ENCODE results near the gene AUTS2.

Gene AUTS2

GRCh38 chr7:70505468-70505867 lies 907.2 kb downstream of the AUTS2 start:
- no peak for DNase-seq (ENCODE audit: low spot score)

DNA sequence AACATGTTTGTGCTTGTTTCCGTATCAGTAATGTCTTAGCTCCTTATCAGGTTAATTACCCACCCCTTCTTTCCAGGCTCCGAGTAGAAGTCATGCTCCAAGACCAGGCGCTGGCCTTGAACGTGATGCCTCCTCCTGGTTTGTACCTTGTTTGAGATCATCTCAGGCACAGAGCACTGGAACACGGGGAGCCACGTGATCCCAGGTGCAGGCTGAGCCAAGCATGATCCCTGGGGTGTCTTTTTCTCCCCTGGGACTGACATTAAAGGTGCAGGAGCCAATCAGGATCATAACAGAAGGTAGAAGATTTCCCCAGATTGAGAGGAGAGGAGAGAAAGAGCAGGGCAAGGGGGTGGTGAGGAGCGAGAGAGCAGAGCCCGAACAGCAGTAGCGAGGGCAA lies 907.6 kb downstream of the AUTS2 start:
- no peak for DNase-seq (ENCODE audit: low spot score)

DNA sequence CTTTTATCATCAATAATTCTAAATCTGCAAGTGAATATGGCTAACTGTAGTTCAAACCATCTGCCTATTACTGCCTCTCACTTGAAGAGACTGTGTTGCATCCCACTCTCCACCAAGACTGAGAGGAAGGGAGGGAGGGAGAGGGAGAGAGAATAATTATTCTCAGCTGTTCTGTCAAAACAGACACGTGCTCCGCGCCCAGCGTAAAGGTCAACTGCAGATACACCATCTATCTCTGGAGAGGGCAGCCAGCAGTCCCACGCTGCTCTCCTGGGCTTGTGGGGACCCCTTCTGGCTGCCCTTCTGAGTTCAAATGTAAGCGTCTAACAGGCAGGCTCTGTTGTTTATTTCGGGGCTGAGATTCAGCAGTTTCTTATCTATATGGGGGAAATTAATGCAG lies 908.2 kb downstream of the AUTS2 start:
- no peak for DNase-seq (ENCODE audit: low spot score)

DNA sequence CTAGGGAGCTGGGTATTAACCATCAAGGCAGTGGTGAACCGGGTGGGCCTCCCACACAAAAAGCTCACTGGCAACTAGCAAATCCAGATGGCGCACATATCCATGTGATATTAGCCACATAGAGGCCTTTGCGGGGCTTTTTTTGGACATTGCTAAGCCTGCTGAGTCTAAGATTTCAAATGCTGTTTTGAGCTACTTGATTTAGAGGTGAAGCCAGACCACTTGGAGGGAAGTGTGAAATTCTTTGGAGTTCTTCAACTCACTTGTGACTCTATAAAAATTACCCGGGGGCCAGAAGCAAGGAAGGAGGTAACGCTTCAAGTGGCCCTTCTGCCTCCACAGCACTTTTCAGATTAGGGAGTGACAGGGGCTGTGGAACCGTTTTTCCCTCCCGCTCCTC lies 913.9 kb downstream of the AUTS2 start:
- no peak for DNase-seq (ENCODE audit: low spot score)

GRCh38 chr7:70512761-70513160 lies 914.5 kb downstream of the AUTS2 start:
- no peak for DNase-seq (ENCODE audit: low spot score)

GRCh38 chr7:70520611-70521010 lies 922.3 kb downstream of the AUTS2 start:
- no peak for DNase-seq (ENCODE audit: low spot score)

DNA sequence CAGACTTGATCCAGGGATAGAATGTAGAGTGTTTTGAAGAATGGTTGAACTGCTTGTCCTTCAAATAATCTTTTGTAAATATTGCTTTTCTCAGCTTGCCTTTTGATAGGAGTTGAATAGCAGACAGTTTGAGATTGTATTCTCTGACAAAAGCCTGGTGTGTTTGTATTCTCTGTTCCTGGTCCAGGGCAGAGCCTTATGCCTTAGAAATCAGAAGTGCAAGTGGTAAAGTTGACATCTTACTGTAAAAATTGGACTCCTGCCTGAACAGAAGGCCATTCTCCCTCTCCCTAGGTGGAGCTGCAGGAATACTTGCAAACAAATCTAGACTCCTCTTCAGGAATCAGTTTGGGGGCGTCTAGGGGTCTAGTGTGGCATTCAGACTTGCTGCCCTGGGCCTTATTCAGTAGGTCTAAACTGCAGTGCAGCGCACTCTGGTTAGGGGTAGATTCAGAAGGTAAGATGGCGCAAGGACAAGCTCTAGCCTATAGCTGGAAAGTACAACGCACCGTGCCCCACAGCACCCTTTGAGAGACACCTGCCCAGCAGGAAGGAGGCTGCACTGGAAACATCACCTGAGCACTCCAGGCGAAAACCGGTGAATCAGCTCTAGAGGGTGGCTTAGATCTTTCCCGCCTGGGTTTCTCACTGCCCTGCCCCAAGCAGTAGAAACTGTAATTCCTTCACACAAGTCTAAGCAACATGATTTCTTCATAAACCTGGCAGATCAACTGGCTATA lies 925.1 kb downstream of the AUTS2 start:
- DNase-seq (ENCODE audit: low spot score) = no peak

DNA sequence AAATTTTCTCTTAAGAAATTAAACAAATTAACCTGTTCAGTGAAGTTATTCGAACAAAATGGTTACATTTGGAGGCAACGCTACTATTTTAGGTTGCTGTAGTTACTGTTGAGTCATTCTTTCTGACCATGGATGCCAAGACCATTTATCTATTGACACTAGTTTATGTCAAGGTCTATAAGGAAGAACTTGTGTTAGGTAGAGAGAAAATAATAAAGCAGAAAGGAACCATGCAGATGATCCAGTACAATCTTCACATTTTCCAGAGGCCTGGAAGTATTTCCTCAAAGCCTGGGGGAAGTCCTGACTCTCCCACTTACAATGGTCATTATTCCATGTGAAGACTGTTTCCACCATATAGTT lies 925.7 kb downstream of the AUTS2 start:
- DNase-seq (ENCODE audit: low spot score) = no peak

DNA sequence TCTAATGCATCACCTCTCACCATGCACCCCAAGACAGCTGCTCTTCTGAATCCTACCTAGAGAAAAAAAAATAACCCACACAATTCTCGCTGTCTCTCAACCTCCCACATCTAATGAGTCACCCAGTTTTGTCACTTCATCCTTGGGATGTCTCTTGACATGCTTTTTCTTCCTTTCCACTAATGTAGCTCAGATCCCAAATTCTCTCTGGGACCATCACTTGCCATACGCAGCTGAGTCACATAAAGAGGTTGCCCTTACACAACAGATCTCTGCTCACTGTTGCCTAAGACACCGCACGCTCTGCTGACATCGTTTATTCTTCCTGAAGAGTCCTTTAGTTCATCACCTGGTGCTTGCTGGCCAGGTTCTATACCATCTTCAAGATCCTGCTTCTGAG lies 927.7 kb downstream of the AUTS2 start:
- DNase-seq (ENCODE audit: low spot score) = no peak

DNA sequence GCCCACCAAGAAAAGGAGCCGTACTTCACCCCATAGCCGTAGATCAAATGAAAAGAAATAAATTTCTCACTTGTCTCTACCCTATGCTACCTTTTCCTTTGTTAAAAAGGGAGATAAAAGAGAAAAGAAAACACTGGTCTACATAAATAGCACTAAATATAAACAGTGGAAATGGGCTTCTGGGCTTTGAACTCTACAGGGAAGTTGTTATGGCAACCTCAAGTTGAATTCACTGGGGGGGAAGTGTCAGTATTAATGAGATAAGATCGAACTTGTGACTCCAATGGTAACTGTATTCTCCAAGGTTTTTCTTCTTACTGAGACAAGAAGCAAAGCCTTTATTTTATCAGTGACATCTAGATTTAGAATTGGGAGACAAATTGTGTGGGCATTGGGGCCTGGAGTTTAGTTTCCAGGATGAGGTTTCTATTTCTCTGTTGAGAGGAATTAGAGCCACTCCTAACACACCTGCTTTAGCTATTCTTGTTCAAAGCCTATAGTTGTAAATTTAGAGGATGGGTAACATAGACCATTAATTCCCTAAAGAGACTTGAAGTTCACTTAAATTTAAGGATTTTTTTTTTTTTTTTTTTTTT lies 929.3 kb downstream of the AUTS2 start:
- no peak for DNase-seq (ENCODE audit: low spot score)

DNA sequence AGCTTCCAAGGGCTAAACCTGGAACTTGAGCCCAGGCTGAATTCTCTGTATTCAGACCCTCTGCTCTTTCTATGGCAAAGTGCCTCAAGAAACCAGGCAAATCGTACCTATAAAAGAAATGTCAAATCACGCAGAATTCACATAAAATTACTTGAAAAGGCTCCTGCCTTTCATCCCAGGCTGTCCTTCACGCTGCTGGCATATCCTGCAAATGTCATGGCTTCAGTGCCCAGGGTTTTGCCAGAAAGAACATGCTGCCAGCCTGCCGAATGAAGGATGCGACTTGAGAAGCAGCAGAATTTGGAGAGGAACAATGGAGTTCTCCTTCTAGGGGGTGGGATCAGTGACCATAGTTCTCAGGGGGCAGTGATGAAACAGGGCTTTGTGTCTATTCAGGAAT lies 931.2 kb downstream of the AUTS2 start:
- DNase-seq (ENCODE audit: low spot score) = no peak

DNA sequence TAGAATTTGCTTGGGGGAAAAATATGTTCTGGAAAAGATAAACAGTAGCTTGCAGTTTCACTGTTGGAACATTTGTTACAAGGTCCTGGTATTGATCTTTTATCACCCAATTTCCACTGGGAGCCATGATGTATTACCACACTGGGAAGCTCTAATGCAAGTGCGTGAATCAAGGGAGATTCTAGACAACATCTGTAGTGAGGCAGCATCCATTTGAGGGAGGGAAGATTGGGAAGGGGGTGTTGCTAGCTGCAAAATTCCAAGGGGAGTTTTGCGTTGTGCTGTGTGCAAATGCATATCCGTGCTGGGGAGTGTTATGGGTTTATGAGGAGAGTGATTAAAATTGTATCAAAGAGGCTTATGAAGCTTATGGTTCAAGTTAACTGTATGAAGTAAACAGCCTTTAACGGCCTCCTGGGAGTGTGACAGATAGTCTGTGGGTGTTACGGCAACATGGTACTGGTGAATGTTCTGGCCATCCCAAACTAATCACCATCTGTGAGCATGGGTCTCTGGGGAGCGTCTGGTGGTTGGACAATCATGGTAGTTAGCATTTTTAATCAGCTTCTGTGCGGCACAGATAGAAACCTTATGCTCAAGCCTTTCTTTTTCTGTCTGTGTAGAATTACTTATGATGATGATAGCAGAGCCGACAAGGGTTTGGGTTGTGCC lies 931.8 kb downstream of the AUTS2 start:
- DNase-seq (ENCODE audit: low spot score) = no peak

GRCh38 chr7:70533614-70534013 lies 935.3 kb downstream of the AUTS2 start:
- DNase-seq (ENCODE audit: low spot score) = no peak

- DNase-seq (ENCODE audit: low spot score) = peak; percentile 30
These were observed 940.9 kb downstream of the AUTS2 start for GRCh38 chr7:70539205-70539604.

- DNase-seq (ENCODE audit: low spot score) = no peak
These were observed 941.3 kb downstream of the AUTS2 start for GRCh38 chr7:70539617-70540016.

DNA sequence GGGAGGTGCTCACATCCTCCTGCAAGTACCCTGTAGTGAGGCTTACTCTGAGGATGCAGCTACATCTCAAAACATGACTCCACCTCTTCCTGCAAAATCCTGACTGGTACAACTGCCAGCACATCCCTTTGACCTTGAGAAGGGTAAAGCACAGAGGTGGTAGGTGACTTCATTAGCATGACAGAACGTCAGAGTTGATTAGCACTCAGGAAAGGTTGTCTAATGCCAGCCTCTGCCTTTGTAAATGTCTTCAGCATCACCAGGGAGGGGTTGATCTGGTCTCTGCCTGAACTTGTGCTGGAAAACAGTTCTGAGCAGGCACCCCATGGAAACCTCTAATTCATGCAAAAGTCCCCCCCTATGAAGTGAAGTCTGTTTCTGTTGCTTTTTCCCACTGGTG lies 942.4 kb downstream of the AUTS2 start:
- DNase-seq (ENCODE audit: low spot score) = no peak

DNA sequence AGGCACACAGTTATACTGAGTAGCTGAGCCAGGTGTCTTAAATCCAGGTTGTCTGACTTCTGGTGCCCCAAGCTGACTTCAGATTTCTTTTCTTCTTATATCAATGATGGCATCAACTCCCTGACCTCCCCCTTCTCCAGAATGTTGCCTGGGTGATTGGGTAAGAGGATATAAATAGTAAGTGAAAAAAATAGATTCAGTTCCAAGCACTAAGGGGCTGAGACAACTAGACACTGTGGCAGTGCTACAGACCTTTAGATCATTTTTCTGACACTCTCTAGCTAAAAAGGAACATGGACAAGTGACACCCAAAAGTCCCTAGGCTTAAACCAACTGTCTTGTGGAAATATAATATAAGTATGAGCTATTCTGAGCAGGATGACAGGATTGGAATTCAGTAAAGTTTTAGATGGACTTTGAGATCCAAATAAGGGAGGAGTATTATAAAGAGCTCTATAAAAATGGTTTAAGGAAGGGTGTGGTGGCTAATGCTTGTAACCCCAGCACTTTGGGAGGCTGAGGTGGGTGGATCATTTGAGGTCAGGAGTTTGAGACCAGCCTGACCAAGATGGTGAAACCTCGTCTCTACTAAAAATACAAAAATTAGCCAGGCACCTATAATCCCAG lies 944.6 kb downstream of the AUTS2 start:
- DNase-seq (ENCODE audit: low spot score) = no peak

DNA sequence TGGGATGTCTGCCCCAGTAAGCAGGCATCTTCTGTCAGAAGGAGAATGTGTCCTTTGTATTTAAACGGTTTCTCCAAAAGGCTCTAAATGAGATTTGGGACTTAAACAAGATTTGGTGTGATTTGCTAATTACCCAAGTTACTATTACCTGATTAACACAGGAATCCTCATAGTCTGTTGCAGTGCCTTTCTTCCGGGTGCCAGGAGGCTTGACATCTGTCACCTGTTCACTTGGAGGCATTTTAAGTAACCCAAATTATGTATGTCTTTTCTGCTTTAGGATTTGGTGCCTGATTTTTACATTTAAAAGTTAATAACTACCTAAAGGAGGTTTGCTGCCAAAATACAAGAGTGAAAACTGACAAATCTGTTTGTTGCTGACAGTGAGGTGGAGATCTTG lies 945.7 kb downstream of the AUTS2 start:
- no peak for DNase-seq (ENCODE audit: low spot score)

DNA sequence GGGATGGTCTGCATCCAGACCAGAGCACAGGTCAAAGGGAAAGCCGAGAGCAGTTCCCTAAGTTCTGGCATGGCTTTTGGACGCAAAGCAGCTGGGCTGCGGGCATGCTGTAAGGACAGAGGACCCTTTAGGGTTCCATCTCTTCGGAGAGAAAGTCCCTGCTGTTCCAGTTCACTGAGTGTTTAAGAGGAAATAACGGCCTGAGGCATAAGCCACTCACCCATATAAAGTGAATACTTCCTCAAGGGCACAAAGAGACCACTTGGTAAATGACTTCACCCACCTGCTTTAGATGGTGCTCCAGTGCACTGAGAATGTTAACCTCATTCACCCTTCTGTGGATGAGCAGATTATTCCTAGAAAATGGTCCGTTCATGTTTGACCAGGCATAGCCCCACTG lies 946.9 kb downstream of the AUTS2 start:
- DNase-seq (ENCODE audit: low spot score) = no peak

DNA sequence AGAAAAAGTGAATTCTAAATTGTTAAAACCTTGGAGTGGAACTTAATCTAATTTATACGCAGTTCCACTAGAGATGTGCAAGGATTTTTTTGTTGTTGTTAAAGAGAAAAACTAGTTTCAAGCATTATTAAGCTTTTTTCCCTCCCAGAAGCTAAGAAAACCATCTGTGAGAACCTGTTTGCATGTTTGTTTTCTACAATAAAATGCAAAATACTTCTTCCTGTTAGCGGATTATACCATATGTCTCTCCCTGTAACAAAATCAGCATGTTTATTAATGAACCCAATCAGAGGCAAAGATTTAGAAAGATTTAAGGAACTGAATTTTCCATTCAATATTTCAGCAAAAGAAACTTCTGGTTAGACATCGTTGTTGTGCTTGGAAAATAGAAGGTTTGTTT lies 953.9 kb downstream of the AUTS2 start:
- DNase-seq (ENCODE audit: low spot score) = no peak

DNA sequence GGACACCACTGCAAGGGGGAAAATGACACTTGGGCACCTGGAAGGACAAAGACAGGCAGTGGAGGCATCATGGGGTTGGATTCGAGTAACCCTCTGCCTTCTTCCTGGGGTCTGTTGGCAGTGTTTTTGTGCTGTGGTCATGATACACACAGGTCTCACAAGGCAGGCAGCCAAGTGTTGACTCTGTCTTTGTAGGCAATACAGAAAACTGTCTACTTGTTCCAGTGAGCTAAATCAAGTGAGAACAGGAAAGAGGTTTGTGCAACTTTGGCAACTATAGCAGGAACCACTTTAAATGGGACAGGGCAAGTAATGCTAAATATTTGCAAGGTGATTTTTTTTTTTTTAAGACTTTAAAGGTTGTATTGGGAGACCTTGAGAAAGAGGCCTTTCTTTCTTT lies 955.1 kb downstream of the AUTS2 start:
- no peak for DNase-seq (ENCODE audit: low spot score)

- DNase-seq (ENCODE audit: low spot score) = no peak
These were observed 956.4 kb downstream of the AUTS2 start for GRCh38 chr7:70554646-70555045.

- no peak for DNase-seq (ENCODE audit: low spot score)
These were observed 958.5 kb downstream of the AUTS2 start for GRCh38 chr7:70556761-70557160.

All from kidney capillary endothelial cell (primary cell).